Measurements from ENCODE around the gene VPS50.

VPS50 gene

DNA sequence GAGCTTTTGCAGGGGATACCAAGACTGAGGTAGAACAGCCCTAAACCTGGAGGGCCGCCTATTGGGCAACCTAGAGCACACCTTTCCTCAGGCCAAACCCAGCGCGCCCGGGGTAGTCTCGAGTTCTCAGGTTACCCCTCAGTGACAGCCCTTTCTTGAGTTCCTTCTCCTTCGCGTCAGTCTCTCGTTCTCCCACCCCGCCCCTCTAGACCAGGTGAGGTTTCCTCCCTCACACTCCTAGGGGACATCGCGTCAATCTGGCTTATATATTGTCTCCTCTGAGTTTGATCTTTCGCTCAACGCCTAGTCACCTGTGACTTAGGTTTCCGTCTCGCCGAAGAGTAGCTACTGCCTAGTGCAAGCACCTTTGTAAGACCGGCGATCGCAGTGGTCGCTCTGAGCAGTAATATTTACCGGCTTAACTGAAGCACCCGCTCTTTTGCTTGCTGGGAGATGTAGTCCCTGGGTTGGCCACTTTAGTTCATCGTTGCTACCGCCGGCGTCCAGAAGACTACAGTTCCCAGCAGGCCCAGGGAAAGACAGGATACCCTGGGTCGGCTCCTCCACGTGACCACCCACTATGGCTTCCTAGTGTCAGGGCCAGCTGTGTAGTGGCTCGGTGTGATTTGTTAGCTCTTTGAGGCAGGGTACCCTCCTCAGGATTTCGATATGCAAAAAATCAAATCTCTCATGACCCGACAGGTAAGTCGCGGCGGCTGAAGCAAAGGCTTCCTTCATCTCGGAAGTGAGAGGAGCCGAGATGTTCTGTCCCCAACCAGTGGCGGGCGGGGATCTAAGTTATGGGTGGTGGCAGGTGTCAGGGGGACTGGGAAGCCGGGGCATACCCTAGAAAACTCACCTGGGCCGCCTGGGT is at the start of gene VPS50:
TSS of gene VPS50 (plus strand) at position 568 of the 874 bp plus-strand sequence. CDS start at position 670, 102 bp downstream.
- DNase-seq (ENCODE audit: low read depth in 3 of 3): peak; percentile 80 to 86 (median 82)

- peak in 1 of 3 experiments; percentile 2 for DNase-seq (ENCODE audit: low read depth in 3 of 3)
These were observed 46.7 kb upstream of the VPS50 start for GRCh38 chr7:93185303-93186027.

GRCh38 chr7:93188870-93189634 is 43.1 kb upstream of the VPS50 start:
- no peak for DNase-seq (ENCODE audit: low read depth in 3 of 3)

- DNase-seq (ENCODE audit: low read depth in 3 of 3): no peak
These were observed 37.8 kb upstream of the VPS50 start for GRCh38 chr7:93194386-93194785.

DNA sequence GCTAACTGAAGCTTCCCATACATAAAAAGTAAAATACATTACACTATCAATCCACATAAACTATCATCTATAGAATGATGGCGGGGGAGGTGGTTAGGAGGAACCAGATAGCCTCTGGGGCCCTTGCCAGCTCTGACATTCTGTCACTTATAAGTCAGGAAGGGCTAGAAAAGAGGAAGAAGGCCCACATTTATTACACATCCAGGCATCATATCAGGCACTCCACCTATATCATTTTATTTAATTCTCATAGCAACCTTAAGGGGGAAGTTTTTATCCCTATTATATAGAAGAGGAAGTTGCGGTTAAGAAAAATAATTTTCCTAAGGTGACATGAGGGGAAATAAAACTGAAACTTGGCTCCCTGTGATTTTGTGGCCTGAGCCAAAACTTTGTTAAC is 35.8 kb upstream of the VPS50 start:
- DNase-seq (ENCODE audit: low read depth in 3 of 3): no peak

GRCh38 chr7:93198472-93198871 is 33.7 kb upstream of the VPS50 start:
- no peak for DNase-seq (ENCODE audit: low read depth in 3 of 3)

DNA sequence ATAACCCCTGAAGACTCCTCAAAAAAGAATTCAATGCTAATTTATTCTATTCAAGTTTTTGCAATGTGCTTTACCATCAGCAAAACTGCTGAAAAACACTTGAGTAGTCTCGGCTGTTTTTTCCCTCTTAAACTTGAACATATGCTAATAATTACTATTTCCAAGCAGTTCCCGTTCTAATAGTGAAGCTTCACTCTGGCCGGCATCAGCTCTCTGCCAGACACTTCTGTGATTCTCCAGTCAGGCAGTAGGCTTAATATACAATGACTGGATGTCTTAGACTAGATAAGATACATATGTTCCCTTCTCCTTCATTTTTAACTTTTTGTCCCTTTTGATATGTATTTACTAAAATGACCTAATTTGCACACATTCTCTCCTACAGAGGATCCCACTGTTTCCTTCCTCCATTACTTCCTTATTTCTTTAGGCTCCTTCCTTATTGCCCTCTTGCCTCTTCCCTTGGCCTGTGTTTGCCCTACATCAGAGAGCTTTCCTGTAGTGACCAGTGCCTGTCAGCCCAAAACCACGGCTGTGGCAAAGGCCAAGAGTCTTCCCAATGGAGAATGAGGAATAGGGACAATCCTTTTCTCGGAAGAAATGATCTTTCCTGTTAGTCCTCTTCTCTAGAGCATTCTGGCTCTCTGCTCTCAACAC is 29.4 kb upstream of the VPS50 start:
- DNase-seq (ENCODE audit: low read depth in 3 of 3): no peak

DNA sequence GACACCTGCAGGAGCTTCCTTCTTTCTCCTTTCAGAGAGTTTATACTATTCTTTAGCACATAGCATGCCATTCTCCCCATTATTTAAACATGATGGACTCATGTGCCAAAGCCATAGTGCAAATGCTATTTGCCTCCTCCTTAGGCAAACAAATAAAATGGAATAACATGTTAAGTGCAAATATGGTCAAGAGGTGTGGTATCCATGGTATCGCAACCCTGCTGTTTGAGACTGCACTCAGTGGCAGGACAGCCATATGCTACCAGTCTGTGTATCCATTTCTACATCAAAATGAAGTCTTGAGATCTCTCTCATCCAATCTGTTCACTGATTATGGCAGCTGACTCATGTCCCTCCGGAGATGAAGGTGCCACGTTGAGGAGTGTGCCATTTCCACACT is 28.7 kb upstream of the VPS50 start:
- DNase-seq (ENCODE audit: low read depth in 3 of 3): no peak

DNA sequence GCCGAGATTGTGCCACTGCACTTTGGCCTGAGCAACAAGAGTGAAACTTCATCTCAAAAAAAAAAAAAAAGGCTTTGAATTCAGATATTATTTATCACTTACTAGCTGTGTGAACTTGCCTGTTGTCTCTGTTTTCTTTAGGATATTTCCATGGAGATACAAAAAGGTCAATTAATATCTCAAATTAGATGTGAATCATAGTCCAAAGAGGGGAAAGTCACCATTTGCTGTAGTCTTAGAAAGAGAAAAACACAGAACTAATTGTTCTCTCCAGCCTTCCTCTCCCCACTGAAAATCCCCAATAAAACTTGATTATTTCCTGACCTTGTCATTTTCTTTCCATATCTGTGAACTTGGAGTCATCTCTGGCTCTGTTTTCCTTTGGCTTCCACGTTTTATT is 27.1 kb upstream of the VPS50 start:
- DNase-seq (ENCODE audit: low read depth in 3 of 3): no peak

GRCh38 chr7:93211228-93211818 is 20.8 kb upstream of the VPS50 start:
- DNase-seq (ENCODE audit: low read depth in 3 of 3): no peak

DNA sequence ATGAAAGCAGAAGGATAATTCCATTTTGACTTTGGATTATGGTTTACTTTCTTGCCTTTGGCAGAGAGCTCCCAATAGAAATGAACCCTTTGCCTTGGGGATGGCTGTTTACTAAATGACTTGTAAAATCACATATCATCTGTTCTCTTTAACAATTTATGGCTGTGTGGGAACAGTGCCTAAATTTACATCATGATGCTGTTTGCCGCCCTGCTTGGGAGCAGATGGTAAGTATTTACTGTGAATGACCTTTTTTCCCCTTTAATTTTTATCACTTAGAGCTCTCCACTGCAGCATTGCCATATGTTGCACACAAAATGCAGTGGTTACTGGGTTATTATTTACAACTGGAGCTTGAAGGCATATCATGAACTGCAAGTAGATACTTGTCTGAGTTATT is 19.3 kb upstream of the VPS50 start:
- DNase-seq (ENCODE audit: low read depth in 3 of 3): no peak

- DNase-seq (ENCODE audit: low read depth in 3 of 3): no peak
These were observed 13.0 kb upstream of the VPS50 start for GRCh38 chr7:93218997-93219827.

DNA sequence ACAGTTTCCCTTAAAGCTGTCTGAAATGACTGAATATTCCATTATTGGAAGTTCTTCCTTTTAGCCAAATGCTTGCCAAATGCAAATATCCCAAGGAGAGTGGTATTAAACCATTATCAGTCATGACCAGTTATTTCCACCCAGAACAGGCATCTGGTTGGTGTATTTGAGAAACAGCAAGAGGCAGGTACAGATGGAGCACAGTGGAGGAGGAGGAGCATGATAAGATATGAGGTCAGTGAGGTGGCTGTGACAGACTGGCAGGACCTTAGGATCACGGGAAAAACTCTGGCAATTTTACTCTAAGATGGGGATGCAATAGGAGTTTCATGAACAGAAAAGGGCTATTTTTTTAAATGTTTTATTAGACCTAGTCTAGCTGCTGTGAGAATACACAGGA is 12.3 kb upstream of the VPS50 start:
- no peak for DNase-seq (ENCODE audit: low read depth in 3 of 3)

DNA sequence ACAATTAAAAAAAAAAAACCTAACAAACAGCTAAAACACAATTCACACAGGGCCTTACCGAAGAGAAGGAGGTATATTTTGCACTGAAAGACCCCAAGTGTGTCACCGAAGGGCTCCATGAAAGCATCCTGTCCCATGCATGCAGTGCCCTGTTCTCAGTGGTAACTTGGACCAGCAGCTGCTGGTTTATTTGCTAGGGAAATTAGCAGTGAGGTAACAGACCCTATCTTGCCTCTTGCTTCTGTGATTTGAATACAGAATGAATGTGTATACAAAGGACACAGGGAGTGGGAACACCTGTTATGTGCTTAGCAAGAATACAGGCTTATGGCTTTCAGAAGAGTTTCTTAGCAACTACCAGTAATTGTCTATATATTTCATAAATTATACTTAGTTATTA is 5.9 kb upstream of the VPS50 start, which contains the start of gene HEPACAM2:
TSS of gene HEPACAM2 (minus strand) at position 160 of the 400 bp plus-strand sequence.
- no peak for DNase-seq (ENCODE audit: low read depth in 3 of 3)

DNA sequence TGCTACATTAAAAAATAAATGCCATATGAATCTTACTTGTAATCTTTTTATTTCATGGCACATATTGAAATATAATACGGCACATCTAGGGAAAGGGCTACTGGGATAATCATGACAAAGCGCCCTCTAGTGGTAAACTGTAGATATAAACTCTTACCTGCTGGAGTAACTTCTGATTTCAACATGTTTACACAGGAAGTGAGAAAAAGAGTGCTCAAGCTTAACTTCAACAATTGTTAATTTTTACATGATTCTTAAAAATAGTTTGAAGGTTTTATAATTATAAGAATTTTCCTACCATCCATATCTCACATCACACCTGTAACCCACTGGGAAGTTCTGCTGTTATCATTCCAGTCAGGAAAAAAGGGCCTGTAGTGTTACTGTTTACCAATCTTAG is 3.9 kb upstream of the VPS50 start:
- DNase-seq (ENCODE audit: low read depth in 3 of 3): peak in 1 of 3 experiments; percentile 8

GRCh38 chr7:93231259-93231658 is 907 bp upstream of the VPS50 start:
- no peak for DNase-seq (ENCODE audit: low read depth in 3 of 3)

- no peak for DNase-seq (ENCODE audit: low read depth in 3 of 3)
These were observed 480 bp downstream of the VPS50 start for GRCh38 chr7:93232673-93233018.

DNA sequence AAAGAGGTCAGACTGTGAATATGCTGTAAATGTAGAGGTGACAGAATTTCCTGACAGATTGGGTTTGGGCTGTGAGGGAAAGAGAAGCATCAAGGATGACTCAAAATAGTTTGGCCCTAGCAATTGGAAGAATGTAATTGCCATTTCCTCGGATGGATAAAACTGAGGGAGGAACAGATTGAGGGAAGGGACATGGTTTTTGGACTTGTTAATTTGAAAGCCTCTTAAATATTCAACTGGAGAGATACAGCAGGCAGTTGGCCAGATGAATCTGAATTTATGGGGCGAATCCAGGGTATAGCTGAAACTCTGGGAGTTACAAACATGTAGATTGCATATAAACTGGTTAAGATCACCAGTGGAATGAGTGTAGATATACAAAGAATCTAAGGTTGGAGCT is 3.4 kb downstream of the VPS50 start:
- DNase-seq (ENCODE audit: low read depth in 3 of 3): no peak

- DNase-seq (ENCODE audit: low read depth in 3 of 3): no peak
These were observed 6.0 kb downstream of the VPS50 start for GRCh38 chr7:93238131-93238530.

- DNase-seq (ENCODE audit: low read depth in 3 of 3): no peak
These were observed 6.6 kb downstream of the VPS50 start for GRCh38 chr7:93238748-93239147.
